GM13976 (cell line): ENCODE results near the gene PARP14.
A peak's percentile ranks its signal among the peaks of the same experiment; 100 is the strongest.
"Not testable (repeated sequence)": the region's sequence is repeated elsewhere in the genome, so short reads cannot be mapped to it uniquely, and the experiment has no call there.

Experiments used
- DNase-seq: peaks from one replicate; pipeline ENCODE4 v3.0.0; 2012; ENCODE audit warnings: low spot score
- CTCF ChIP-seq: IDR thresholded peaks from 2 replicates; pipeline ENCODE4 v1.5.1; 2012; ENCODE audit warnings: borderline replicate concordance, mild to moderate bottlenecking; ENCODE audit not compliant: insufficient read depth; ENCODE audit errors: extremely low read depth, missing control alignments, control extremely low read depth
- in situ Hi-C: fragments of 300-500 bp; cut with MboI; formaldehyde crosslinking; loops from one replicate; pipeline ENCODE4 v1.12.0; 2022; ENCODE audit warnings: low sequenced_read_pairs, mixed read lengths, inconsistent platforms; ENCODE audit not compliant: unreplicated experiment

Gene PARP14

DNA sequence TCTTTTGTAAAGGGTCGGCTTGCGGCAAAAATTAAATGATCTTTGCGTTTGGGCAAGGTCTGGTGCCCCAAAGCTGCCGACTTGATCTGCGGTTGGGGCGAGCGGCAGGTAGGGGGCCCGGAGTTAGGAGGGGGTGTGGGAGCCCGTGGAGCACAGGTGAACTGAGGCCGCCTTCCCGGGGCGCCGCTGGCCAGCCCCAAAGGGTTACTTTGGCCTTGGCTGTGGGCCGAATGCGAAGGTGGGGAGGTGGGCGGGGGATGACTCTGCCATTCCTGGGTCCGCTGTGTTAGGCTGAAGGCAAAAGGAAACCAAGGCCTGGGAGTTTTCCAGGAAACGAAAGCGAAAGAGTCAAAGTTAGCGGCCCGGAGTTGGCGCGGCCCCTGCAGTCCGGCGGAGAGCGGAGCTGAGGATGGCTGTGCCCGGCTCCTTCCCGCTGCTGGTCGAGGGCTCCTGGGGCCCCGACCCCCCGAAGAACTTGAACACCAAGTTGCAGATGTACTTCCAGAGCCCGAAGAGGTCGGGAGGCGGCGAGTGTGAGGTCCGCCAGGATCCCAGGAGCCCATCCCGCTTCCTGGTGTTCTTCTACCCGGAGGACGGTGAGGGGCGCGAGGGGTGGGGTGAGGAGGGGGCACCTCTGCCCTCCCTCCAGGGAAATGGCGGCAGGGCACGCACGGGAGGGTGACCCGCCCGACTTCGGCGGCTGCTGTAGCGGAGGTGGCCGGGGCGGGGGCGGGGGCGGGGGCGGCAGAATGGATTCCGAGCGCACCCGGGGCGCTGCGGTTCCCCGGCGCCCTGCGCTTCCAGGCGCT, at the start of gene PARP14:
PARP14 (plus strand) TSS at position 365 of the 809 bp plus-strand sequence; CDS start at position 410, 45 bp downstream.
- DNase-seq: peak; percentile 79
- in situ Hi-C loops: loop anchor here (10.0 kb wide), 1 partner anchor 286 kb away; no protein-coding TSS in a partner anchor
- no peak for TF ChIP-seq CTCF

GRCh38 chr3:122635789-122636188, 44.9 kb upstream of the PARP14 start:
- no peak for TF ChIP-seq CTCF
- in situ Hi-C loops: no loop called here
- DNase-seq: no peak

- in situ Hi-C loops: no loop called here
- TF ChIP-seq CTCF: no peak
- no peak for DNase-seq
These were observed 43.9 kb upstream of the PARP14 start for GRCh38 chr3:122636697-122637096.

DNA sequence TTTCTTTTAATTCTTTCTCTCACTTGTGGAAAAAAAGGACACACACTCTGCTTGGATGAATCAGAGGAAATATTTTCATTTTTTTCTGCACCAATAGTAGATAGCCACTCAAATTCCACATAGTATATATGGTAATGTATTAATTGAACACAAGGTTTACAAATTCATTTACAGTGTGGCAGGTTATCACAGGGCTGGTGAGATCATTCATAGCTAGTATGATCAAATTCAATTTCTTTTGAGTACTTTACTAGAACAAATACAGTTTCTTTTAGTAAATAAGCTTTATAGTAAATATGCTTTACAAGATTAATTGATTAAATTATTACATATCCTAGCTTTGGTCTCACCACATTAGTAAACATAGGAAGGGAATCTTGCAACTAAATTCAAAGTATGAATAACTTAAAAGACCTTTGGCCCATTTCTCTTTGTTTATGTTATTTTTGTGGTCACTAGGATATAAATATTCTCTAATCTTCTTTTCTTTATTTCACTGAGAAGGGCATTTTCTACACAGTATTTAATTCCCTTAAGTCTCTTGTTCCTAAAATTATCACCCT, 40.1 kb upstream of the PARP14 start:
- TF ChIP-seq CTCF: no peak
- in situ Hi-C loops: no loop called here
- DNase-seq: no peak

GRCh38 chr3:122642935-122643334, 37.7 kb upstream of the PARP14 start:
- TF ChIP-seq CTCF: no peak
- in situ Hi-C loops: no loop called here
- peak; percentile 29 for DNase-seq

- peak; percentile 42 for DNase-seq
- no peak for TF ChIP-seq CTCF
- in situ Hi-C loops: no loop called here
These were observed 34.3 kb upstream of the PARP14 start for GRCh38 chr3:122646146-122646988.

- in situ Hi-C loops: not testable (repeated sequence)
These were observed 29.3 kb upstream of the PARP14 start for GRCh38 chr3:122651233-122651907.

DNA sequence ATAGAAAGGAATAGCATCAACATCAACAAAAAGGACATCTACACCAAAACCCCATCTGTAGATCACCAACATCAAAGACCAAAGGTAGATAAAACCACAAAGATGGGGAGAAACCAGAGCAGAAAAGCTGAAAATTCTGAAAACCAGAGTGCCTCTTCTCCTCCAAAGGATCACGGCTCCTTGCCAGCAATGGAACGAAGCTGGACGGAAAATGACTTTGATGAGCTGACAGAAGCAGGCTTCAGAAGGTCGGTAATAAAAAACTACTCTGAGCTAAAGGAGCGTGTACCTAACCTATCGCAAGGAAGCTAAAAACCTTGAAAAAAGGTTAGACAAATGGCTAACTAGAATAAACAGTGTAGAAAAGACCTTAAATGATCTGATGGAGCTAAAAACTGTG, 28.7 kb upstream of the PARP14 start:
- DNase-seq, in situ Hi-C loops: not testable (repeated sequence)

More at GRCh38 chr3:122651233-122651907, 29.3 kb upstream of the PARP14 start:
- not testable (repeated sequence) for DNase-seq

DNA sequence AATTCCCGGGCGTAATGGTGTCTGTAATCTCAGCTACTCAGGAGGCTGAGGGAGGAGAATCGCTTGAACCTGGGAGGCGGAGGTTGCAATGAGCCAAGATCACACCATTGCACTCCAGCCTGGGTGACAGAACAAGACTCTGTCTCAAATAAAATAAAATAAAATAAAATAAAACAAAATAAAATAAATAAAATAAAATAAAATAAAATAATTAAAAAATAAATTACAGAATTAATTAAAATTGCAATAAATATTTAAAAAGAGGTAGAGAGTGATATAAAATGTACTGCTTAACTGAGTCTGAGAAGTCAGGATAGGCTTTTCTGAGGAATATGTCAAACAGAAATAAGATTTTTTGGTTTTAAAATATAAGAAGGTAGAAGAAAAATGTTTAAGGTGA, 22.3 kb upstream of the PARP14 start:
- in situ Hi-C loops: not testable (repeated sequence)

More for the DNA sequence above, 22.3 kb upstream of the PARP14 start:
- not testable (repeated sequence) for DNase-seq
